GM18858 (cell line): Measurements from ENCODE around the gene ZNF277.

Experiments used
- ATAC-seq: cut with Tn5 transposase; IDR thresholded peaks from one replicate; pipeline ENCODE4 v1.9.1; 2021; ENCODE audit not compliant: unreplicated experiment

The ZNF277 gene

DNA sequence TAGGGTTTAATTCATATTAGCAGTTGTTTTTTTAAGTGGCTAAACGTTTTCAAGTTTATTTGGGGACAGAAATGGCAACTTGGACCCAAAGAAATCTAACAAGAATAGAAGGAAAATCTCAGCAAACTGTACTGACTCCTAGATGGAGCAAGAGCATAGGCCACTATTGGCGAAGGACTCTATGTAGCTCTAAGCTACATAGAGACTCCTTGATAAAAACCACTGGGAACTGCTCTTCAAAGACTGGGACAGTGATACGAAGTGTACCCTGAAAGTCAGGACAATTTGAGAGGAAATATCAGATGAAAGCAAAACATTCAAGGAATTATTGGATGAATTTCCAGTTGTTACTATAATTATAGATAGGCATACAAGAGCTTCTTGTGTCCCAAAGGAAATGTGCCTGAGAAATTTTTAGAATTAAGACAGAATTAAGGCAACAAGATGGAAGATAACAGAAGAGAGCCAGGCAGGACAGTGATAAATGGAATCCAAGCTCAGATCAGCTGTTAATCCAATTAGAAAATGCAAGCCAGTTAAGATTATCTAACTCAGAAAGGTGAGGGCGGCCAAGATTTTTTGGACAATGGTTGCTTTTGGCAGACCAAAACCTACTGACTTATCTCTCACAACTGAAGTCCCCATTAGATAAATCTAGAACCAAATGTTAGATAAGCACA is 140.0 kb downstream of the ZNF277 start:
- ATAC-seq, result no peak

DNA sequence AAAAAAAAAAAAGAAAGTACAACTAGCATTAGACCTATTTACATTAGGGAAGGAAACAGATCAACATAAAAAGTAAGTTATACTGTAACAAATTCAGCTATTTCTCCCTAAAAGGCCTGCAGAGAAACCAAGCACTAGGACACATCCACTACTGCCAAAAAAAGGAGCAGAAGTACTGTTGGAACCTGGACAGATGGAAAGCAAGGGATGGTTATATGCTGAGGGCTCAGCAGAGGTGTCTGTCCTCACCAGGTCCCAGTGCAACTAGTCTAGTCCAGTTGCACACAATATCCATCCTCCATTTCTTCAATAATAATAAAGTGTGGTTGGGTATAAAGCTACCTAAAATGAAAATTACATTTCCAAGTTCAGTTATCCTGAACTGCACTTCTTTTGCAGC is 140.6 kb downstream of the ZNF277 start:
- no peak for ATAC-seq

DNA sequence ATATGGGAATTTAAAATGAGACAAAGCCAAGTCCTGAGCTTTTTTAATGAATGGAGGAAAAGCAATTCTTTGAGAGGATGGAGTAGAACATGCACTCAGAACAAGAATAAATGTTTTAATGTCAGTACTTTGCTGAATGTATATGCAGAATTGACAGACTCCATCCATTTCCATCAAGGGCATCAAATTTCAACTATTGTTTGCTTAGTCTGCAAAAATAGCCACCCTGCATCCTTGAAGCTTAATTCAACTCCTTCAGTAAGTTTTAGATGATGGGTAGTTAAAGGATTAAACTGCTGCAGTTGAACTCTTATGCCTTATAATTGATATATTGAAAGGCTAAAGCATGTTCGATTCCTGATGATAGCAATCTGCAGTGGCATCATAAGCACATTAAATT is 144.1 kb downstream of the ZNF277 start:
- no peak for ATAC-seq

DNA sequence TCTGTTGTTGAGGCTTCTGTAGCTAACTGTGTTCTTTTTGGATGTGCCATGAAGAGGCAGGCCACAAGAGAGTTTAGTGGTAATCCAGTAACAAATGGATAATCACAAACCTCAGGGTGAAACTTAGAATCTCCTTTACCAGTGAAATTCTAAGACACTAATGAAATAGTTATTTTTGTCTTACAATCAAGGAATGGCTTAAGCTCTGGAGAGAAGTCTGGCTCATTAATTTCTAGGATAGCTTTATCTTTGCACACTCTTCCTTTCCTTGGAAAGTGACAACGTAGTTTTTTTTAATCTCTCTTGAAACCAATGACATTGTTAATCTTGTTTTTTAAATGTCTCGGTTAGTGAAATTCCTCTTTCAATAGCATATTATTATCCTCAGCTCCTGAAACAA is 150.1 kb downstream of the ZNF277 start:
- ATAC-seq, result no peak

DNA sequence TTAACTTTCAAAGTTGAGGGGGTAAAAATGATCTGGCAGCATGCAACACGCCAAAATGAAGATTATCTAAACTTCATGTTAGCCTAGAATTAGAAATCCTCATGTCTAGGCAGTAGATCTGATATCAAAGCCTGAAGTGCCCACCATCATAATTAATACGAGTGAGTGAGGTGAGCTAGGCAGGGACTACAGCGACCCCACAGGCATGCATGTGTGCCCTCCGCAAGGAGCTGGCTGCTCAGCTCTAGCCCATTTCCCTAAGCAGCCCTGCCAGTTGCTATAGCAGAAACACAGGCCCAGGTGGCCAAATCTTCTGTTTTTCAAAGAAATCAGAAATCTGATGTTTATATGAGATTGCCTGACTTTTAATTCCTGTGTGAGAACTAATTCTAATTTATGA is 150.6 kb downstream of the ZNF277 start:
- ATAC-seq, result no peak

DNA sequence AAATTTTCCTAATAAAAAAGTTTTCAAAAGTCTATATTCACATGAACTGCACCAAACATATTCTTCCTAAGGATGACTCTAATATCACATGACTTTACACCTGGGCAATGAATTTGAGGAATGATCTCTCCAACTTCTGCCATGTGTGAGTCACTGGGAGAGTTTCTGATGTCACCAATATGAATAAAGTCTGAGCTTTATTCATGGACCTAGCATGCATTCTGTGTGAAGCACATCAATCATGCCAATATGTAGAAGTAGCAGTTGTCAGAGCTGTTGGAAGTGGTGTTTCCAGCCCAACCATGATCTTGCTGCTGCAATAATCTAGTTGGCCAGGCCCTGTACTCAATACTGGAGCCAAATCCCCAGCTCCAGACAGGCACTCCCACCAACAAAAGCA is 152.0 kb downstream of the ZNF277 start:
- ATAC-seq, result no peak

DNA sequence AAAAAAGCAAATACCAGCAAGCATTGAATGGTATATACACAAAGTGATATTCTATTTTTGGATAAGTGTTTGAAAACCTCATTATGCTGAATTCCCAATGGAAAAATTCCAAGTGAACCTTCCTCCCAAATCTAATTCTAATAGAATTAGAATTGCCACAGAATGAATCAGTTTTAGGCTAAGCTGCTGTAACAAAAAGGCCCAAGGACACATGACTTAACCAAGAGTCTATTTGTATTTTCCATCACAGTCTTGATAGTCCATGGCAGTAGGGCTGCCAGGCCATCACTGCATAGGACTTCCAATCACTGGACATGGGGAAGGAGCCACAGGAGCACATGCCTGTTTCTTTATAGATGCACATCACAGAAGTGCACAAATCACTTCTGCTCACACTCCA is 152.6 kb downstream of the ZNF277 start:
- no peak for ATAC-seq

DNA sequence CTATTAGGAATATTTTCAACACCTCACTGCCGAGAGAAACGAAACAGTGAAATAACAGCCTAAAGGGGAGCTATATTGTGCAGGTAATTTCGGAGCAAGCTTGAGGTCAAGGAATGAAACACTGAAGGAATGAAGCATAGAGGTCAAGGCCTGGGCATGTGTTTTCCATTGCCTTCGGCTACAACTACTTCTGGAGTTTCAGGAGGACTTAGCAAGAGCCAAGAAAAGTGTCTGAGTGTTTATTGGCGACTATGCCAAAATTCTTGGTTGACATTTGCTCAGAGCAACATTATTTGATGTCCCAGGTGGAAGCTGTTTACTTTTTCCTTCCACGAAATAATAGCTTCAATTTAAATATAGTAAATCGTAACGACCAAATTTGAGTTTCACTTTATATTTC is 154.2 kb downstream of the ZNF277 start:
- no peak for ATAC-seq

DNA sequence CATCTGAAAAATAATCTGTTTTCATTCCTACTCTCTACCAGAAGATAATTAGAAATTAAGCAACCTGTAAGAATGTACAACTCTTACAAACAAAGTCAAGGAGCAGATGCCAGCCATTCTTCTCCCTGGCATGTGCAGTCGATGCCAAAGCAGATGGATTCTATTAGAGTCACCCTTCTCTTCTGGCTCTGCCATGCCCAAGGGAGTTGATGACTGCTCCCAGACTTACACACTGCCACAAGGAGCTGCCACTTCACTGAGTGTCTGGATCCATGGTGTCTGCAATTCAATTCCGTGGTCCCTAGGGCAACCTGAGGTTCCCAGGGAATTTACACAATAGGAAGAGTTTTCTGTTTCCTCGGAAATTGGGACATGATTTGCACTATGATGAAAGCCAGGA is 154.7 kb downstream of the ZNF277 start:
- no peak for ATAC-seq

DNA sequence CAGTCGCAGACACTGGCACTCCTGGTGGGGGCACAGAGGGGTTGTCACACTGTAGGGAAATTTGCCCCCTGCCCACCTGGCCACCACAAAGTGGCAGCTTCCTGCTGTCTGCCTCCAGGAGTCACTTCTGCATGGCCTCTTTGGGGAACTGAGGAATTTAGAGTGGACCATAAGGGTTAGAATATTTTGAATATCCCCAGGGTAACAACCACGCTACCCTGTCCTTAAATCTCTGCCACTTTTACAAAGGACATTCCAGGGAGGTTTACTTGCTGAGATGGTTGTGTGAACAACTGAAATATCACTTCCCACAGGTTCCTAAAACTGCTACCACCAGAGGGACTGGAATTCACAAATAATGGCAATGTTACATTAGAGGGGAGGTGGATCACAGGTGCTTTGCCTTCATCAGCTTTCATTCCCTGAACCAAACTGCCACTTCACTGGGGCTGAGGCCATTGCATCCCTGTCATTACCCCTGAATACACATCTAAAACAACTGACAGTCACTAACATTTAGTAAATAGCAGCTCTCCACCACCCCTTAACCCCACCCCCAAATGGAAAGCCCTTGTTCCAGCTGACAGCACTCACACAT is 155.7 kb downstream of the ZNF277 start:
- no peak for ATAC-seq

DNA sequence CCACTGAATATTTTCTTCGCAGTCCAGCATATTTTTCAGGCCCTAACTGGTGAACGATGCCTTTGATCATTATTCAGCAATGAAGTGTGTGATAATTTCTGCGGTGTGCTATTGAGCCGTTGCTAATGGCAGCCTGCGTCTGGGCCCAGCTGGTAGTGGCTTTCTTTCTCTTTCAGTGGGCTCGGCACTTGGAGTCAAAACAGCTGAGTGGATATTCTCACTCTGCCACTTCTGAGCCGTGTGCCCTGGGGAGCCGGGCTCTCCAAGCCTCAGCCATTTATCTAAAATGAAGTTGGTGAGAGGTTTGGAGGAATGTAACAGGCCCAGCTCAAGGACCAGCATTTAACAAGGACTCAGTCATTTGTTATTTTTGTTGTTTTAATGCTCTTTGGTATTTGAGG is 156.2 kb downstream of the ZNF277 start:
- ATAC-seq, result no peak

DNA sequence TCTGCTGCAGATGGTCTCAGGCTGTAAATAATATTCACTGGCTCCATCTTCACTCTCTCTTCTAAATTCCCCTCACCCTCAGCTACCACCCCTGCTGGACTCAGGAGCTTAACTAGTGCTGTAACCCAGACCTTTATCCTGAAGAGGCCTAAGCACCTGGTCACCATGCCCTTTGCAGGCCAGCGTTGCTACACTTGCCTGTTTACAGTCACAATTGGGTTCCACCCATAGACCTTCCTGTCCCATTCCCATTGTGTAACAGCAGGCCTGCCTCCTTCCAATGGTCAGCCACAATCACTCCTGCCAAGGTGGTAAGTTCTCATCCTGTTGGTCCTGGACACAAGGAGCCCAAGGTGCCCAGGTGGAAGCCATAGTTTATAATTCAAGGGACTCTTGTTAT is 157.9 kb downstream of the ZNF277 start:
- no peak for ATAC-seq

DNA sequence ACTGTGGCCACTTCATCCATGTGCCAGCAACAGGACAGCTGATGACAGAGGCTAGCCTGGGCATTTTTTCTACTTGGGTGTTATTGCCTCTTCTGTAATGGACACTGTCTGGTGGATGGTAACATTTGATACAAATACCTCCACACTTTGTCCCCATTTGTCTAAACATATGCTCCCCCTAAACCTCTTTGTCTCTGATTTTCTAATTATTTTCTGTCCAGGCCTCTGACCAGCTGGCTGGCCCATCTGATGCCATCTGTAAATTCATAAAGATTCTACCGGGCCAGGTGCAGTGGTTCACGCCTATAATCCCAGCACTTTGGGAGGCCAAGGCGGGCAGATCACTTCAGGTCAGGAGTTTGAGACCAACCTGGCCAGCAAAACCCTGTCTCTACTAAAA is 159.1 kb downstream of the ZNF277 start:
- ATAC-seq, result no peak

DNA sequence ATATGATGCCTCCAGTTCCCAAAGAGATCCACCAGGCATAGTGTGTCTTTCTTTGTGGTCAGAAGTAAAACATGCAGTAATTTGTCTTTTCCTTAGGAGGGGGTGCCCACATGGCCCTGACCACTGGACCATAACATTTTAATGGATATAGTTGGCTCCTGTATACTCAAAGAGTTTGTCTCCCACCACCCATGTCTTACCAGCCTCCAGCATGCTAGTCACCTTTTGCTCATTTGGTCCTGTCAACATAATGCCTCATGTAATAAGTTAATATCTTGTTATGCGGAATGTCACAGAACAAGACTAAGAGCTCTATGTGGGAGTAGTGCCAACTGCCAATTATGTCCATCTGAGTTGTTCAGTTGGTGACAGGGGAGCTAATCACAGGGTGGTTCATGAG is 160.4 kb downstream of the ZNF277 start:
- no peak for ATAC-seq

DNA sequence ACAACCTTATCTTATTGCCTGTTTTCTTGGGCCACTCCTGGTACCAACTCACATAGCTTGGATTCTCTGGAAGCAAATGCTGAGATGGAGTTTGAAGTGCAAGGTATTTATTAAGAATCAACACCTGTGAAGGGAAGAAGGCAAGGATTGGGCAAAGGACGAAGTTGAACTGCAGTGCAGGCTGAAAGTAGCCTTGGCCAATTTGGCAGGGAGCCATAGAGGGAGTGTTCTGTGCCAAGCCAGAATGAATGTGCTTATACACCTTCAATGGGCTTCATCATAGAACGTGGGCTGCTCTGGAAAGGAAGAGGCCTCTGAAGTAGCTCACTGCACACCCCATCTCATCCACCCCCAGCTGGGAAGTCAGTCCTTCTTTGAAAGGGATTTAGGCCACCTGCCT is 163.9 kb downstream of the ZNF277 start:
- no peak for ATAC-seq

DNA sequence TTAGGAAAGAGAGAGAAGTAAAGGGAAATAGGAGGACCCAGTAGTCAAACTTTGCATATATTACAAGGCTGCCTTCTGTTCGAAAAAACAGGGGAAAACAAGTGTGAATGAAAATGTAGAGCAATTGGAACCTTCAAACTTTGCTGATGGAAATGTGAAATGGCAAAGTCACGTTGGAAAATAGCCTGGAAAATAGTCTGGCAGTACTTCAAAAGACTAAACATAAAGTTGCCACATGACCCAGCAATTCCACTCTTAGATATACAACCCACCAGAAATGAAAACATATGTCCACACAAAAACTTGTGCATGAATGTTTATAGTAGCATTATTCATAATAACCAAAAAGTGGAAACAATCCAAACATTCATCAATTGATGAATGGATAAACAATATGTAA is 165.2 kb downstream of the ZNF277 start:
- ATAC-seq, result no peak

DNA sequence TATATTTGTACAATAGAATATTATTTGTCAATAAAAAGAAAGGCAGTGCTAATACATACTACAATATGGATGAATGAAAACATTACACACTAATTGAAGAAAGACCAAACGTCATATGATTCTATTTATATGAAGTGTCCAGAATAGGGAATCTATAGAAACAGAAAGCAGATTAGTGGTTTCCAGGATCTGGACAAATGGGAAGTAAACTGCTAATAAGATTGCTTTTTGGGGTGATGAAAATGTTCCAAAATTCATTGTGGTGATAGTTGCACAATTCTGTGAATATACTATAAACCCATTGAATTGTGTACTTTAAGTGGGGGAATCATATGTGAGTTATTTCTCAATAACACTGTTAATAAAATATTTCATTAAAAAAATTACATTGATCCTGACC is 165.6 kb downstream of the ZNF277 start:
- no peak for ATAC-seq

DNA sequence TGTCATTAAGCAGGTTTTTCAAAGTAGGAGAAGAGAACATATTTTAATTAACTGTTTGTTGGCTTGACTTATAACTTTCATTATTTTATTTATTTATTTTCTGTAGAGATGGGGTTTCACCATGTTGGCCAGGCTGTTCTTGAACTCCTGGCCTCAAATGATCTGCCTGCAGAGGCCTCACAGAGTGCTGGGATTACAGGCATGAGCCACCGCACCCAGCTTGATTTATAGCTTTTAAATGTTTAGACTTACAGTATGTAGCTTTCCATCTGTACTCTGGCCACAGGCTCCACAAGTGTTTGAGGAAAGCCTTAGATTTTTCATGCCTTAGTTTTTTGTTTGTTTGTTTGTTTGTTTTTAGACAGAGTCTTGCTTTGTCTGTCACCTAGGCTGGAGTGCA is 171.1 kb downstream of the ZNF277 start:
- no peak for ATAC-seq

DNA sequence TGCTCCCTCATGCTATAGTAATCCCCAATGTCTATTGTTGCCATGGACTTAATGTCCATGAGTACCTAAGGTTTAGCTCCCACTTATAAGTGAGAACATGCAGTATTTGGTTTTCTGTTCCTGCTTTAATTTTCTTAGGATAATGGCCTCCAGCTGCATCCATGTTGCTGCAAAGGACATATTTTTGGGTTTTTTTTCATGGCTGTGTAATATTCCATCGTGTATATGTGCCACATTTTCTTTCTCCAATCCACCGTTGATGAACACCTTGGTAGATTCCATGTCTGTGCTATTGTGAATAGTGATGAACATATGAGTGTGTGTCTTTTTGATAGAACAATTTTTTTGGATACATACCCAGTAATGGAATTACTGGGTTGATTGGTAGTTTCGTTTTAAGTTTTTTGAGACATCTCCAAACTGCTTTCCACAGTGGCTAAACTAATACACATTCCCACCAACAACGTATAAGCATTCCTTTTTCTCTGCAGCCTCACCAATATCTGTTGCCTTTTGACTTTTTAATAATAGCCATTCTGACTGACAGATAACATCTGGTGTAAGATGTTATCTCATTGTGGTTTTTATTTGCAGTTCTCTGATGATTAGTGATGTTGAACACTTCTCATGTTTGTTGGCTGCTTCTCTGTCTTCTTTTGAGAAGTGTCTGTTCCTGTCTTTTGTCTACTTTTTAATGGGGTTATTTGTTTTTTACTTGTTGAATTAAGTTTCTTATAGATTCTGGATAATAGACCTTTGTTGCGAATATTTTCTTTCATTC is 175.0 kb downstream of the ZNF277 start:
- ATAC-seq, result no peak

DNA sequence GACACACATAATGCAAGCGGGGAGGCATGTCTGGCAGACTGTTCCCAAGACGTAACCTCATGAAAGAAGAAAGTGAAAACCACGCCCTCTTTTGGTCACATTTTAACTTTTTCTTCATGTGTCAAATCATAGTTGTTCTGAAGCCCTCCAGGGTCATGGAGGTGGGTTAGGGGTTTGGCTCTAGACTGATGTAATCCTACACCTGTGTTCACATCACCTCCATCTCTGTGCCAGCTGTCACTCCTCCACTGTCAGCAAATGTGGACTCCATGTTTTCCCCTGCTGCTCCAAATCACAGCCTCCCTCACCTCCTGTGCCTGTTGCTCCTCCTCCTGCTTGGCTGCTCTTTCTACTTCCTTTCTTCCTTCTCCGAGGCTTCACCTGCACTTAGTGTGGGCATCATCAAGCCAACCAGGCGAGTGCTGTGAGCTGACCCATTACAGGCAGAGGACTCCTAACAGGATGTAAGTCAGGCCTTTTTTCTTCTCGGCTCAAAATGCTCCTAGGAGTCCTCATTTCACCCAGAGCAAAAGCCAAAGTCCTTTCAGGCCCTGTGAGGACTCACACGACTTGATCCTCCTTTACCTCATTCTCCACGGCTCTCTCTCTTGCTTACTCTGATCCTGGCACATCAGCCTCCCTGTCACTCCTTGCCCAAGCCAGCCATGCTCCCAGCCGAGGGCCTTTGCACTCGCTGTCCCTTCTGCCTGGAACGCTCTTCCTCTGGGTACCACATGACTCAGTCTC is 177.3 kb downstream of the ZNF277 start:
- no peak for ATAC-seq

DNA sequence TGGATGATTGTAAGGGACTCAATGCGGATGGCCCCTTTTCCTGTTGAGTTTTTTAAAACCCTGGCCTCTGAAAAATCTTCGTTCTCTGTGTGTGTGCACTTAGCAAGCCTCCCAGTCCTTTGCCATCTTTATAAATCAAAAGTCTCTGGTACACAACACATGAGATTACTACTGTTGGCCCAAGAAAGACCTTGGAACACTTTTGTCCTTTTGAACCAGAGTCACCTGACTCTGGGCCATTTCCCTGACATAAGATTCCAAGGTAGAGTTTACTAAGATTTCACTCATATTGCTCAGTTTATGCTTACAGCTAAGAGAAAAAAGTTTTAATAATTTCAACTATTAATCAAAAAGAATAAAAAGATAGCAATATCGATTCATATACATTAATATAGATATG is 179.0 kb downstream of the ZNF277 start:
- ATAC-seq, result no peak

DNA sequence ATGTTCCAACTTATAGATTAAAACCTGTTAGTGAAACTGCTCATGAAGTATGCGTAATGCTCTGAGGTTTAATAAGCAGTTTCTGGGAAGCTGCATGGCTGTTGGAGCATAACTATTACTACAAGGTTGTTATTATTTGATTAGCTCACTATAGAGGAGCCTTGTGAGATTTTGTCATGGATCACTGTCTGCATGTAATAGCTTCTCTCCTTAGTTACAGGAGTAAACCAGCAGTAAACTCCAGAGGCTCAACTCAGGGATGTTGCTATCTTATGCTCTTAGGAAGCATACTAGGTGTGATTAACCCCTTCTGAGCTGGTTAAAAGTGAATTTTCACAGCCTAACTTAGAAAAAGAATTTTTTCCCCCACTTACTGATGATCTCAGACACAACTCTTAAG is 180.1 kb downstream of the ZNF277 start:
- ATAC-seq, result no peak
